ENCODE data around the gene DNAAF2. TPM values are rescaled to one million over a fixed set of nuclear protein-coding genes. Genes with fewer than 3 reads are reported as not detected.

The DNAAF2 gene
- total and polyA plus RNA-seq, 2 experiments from 2014 or later: 26.0 to 28.0 TPM

DNA sequence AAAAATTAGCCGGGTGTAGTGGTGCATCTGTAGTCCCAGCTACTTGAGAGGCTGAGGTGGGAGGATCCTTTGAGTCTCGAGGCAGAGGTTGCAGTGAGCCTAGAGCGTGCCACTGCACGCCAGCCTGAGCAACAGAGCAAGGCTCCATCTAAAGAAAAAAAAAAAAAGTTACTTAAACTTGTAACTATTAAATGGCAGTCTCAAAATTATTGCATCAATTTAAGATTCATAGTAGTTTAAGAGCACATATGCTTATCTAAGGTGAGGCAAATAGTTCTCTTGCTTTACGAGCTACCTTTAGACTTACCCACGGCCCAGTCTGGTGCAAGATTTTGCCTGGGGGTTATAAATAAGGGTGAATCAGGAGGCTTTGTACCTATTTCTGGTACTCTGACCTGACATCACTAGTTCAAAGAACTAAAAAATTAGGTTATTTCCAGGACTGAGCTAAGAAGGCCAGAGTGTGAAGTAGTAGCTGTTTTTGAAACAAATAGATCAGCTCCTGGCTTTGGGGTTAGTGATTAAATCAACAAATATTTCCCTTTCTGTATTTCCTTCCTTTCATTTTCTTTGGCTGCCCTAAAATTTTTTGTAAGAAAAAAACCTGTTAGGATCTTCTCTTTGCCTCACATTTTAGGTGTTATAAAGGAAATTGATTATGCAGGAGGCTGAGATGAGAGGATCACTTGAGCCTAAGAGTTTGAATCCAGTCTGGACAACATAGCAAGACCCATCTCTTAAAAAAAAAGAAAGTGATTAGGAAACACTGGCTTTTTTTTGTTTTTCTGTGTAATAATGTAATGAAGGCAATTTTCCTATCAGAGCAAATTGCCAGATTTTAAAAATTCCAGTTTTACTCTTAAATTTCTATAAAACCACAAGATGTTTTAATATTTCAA lies 10.9 kb downstream of the DNAAF2 start:
- no peaks in the 10 kb centered on the region for H3K27me3 ChIP-seq
- H3K36me3 ChIP-seq: peaks cover 6% of the 10 kb centered on the region
- H3K4me1 ChIP-seq (ENCODE audit: low read depth): peaks cover 19% of the 10 kb centered on the region
- no peaks in the 10 kb centered on the region for H3K9me3 ChIP-seq (ENCODE audit: low read depth)
- TF ChIP-seq, protein P1, sequence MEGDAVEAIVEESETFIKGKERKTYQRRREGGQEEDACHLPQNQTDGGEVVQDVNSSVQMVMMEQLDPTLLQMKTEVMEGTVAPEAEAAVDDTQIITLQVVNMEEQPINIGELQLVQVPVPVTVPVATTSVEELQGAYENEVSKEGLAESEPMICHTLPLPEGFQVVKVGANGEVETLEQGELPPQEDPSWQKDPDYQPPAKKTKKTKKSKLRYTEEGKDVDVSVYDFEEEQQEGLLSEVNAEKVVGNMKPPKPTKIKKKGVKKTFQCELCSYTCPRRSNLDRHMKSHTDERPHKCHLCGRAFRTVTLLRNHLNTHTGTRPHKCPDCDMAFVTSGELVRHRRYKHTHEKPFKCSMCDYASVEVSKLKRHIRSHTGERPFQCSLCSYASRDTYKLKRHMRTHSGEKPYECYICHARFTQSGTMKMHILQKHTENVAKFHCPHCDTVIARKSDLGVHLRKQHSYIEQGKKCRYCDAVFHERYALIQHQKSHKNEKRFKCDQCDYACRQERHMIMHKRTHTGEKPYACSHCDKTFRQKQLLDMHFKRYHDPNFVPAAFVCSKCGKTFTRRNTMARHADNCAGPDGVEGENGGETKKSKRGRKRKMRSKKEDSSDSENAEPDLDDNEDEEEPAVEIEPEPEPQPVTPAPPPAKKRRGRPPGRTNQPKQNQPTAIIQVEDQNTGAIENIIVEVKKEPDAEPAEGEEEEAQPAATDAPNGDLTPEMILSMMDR (IDR thresholded peaks at IDR 0.05; ENCODE audit: low read depth, low read length): no peak
- DNase-seq (ENCODE audit: low read depth in 1 of 2, low spot score in 1 of 2): no peak
- no peak overlapping the region for H3K4me3 ChIP-seq
- no peak overlapping the region for H3K27ac ChIP-seq

DNA sequence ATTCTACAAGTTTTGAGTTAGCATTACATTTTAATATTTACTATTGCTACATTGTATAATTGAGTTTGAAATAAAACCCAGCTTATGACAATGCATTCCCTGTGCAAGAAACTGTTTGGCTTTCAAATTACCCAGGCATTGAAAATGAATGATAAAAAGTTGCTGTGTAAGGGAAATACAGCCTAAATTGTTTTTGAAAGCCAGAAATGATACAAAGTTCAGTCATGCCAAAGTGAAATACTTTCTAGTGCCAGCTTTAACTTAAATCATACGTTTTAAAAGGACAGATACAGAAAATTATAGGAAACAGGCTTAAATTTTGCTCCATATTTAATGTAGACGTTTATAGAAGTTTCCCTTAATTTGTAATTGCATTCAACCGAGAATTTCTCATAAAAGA lies 11.7 kb downstream of the DNAAF2 start:
- no peaks in the 10 kb centered on the region for H3K27me3 ChIP-seq
- no peaks in the 10 kb centered on the region for H3K9me3 ChIP-seq (ENCODE audit: low read depth)
- peaks cover 8% of the 10 kb centered on the region for H3K36me3 ChIP-seq
- peaks cover 19% of the 10 kb centered on the region for H3K4me1 ChIP-seq (ENCODE audit: low read depth)
- H3K27ac ChIP-seq: no peak overlapping the region
- DNase-seq (ENCODE audit: low read depth in 1 of 2, low spot score in 1 of 2): no peak
- TF ChIP-seq, protein P1 (IDR thresholded peaks at IDR 0.05; ENCODE audit: low read depth, low read length): no peak
- H3K4me3 ChIP-seq: no peak overlapping the region

DNA sequence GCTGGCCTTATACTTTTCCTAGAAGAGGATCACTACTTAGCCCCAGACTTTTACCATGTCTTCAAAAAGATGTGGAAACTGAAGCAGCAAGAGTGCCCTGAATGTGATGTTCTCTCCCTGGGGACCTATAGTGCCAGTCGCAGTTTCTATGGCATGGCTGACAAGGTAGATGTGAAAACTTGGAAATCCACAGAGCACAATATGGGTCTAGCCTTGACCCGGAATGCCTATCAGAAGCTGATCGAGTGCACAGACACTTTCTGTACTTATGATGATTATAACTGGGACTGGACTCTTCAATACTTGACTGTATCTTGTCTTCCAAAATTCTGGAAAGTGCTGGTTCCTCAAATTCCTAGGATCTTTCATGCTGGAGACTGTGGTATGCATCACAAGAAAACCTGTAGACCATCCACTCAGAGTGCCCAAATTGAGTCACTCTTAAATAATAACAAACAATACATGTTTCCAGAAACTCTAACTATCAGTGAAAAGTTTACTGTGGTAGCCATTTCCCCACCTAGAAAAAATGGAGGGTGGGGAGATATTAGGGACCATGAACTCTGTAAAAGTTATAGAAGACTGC lies 12.9 kb downstream of the DNAAF2 start:
- no peaks in the 10 kb centered on the region for H3K9me3 ChIP-seq (ENCODE audit: low read depth)
- H3K4me3 ChIP-seq: peak overlapping the region; percentile 83
- no peak overlapping the region for H3K27ac ChIP-seq
- no peak for DNase-seq (ENCODE audit: low read depth in 1 of 2, low spot score in 1 of 2)
- H3K36me3 ChIP-seq: peaks cover 9% of the 10 kb centered on the region
- H3K27me3 ChIP-seq: no peaks in the 10 kb centered on the region
- TF ChIP-seq, protein P1 (IDR thresholded peaks at IDR 0.05; ENCODE audit: low read depth, low read length): no peak
- H3K4me1 ChIP-seq (ENCODE audit: low read depth): peaks cover 19% of the 10 kb centered on the region

DNA sequence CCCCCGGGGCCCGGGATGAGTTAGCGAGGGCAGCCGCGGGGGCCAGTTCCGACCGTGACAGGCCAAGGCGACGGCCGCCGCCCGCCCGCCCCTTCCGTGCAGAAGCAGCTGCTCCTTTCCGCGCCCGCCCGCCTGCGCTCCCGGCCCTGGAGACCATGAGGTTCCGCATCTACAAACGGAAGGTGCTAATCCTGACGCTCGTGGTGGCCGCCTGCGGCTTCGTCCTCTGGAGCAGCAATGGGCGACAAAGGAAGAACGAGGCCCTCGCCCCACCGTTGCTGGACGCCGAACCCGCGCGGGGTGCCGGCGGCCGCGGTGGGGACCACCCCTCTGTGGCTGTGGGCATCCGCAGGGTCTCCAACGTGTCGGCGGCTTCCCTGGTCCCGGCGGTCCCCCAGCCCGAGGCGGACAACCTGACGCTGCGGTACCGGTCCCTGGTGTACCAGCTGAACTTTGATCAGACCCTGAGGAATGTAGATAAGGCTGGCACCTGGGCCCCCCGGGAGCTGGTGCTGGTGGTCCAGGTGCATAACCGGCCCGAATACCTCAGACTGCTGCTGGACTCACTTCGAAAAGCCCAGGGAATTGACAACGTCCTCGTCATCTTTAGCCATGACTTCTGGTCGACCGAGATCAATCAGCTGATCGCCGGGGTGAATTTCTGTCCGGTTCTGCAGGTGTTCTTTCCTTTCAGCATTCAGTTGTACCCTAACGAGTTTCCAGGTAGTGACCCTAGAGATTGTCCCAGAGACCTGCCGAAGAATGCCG lies 13.7 kb downstream of the DNAAF2 start:
- TF ChIP-seq, protein P1 (IDR thresholded peaks at IDR 0.05; ENCODE audit: low read depth, low read length): no peak
- Histone ChIP-seq H3K36me3 (peaks cover 6% of the 10 kb centered on the region), H3K27me3 (no peaks in the 10 kb centered on the region), H3K4me1 (ENCODE audit: low read depth) (peaks cover 19% of the 10 kb centered on the region), H3K4me3 (peak overlapping the region; percentile 83), H3K9me3 (ENCODE audit: low read depth) (no peaks in the 10 kb centered on the region), H3K27ac (peak overlapping the region; percentile 96)
- DNase-seq (ENCODE audit: low read depth in 1 of 2, low spot score in 1 of 2): peak in 1 of 2 donors; percentile 65
